ENCODE data around the gene ITK.

The ITK gene

DNA sequence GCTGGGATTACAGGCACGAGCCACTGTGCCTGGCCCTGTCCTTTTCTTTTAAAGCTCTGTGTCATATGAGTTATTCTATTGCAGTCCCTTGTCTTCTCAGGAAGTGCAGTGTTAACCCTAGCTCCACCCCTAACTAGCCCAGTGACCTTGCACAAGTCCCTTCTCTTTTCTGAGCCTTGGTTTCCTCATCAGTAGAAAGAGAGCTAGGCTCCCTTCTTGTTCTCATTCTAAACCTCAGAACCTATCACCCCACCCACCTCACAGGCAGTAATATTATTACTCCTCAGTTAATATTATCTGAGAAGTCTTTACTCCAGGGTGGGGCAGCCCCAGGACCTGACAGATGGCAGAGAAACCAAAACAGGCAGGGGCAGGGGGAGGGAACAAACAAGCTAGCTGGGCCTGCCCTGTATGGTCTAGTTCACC lies 92.5 kb downstream of the ITK start:
- H3K4me3 ChIP-seq (ENCODE audit: insufficient read length, low read depth) = no peak overlapping the region
- no peak for DNase-seq (ENCODE audit: low read depth, low spot score)

DNA sequence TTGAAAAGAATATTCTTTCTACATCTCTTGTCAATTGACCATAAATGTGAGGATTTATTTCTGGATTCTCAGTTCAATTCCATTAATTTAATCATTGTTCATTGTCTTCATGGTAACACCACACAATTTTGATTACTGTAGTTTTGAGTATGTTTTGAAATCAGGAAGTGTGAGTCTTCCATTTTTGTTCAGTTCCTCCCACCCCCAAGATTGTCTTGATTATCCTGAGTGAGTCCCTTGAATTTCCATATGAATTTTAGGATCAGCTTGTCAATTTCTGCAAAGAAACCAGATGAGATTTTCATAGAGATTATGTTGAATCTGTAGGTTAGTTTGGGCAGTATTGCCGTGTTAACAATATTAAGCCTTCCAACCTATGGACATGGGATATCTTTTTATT lies 94.8 kb downstream of the ITK start:
- no peaks in the 10 kb centered on the region for H3K9me3 ChIP-seq (ENCODE audit: insufficient read depth, low read length)

More for the DNA sequence above, 92.5 kb downstream of the ITK start:
- H3K36me3 ChIP-seq (ENCODE audit: insufficient read depth, insufficient read length, low read length) = no peaks in the 10 kb centered on the region
- H3K9me3 ChIP-seq (ENCODE audit: insufficient read depth, low read length) = no peaks in the 10 kb centered on the region
- H3K9ac ChIP-seq (ENCODE audit: insufficient read length, low read depth) = no peak overlapping the region
- TF ChIP-seq YY1 (IDR thresholded peaks at IDR 0.05; ENCODE audit: insufficient read depth, insufficient read length) = no peak
- TF ChIP-seq ZNF274 (IDR thresholded peaks at IDR 0.05; ENCODE audit: low read depth, low read length) = no peak
- no peak for TF ChIP-seq SUZ12 (IDR thresholded peaks at IDR 0.05; ENCODE audit: extremely low read depth, insufficient read depth, insufficient read length)
- no peaks in the 10 kb centered on the region for H3K4me1 ChIP-seq (ENCODE audit: insufficient read depth, insufficient read length)
- H3K27me3 ChIP-seq (ENCODE audit: insufficient read depth, insufficient read length) = peaks cover 3% of the 10 kb centered on the region

DNA sequence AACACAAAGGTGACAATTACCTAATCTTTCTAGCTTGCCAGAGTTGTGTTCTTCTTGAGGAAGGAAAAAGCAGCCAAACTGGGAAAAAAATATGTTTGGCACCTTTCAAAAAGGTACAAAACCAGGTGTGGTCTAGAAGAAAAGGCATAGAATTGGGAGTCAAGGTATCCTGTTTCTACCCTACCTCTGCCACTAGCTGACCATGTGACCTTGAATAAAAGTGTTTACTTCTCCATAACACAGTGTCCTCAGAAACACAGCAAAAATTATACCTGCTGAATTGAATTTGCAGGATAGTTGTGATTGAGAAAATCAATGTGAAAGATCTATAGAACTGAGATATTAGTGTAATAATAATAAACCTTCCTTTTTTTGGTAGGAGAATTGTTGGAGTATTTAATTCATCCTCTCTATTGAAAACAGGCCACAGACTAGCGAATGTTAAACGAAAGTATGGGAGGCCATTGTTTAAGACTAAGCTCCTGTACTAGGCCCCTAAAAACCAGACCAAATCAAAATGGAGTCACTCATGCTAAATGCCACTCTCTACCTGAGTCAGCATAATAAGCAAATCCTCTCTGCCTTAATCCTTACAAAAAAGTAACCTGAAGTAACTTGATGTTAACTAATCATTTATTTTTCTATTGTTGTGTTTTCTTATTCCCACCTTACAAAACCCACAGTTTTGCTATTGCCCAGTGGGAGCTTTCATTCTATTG lies 97.8 kb downstream of the ITK start:
- Histone ChIP-seq H3K4me1 (ENCODE audit: insufficient read depth, insufficient read length) (no peaks in the 10 kb centered on the region), H3K27me3 (ENCODE audit: insufficient read depth, insufficient read length) (no peaks in the 10 kb centered on the region), H3K4me3 (ENCODE audit: insufficient read length, low read depth) (no peak overlapping the region), H3K36me3 (ENCODE audit: insufficient read depth, insufficient read length, low read length) (no peaks in the 10 kb centered on the region), H3K9ac (ENCODE audit: insufficient read length, low read depth) (no peak overlapping the region), H3K9me3 (ENCODE audit: insufficient read depth, low read length) (no peaks in the 10 kb centered on the region)
- DNase-seq (ENCODE audit: low read depth, low spot score) = no peak
- TF ChIP-seq SUZ12 (IDR thresholded peaks at IDR 0.05; ENCODE audit: extremely low read depth, insufficient read depth, insufficient read length) (no peak), YY1 (IDR thresholded peaks at IDR 0.05; ENCODE audit: insufficient read depth, insufficient read length) (no peak)

More for the DNA sequence above, 94.8 kb downstream of the ITK start:
- no peak overlapping the region for H3K4me3 ChIP-seq (ENCODE audit: insufficient read length, low read depth)
- no peak for DNase-seq (ENCODE audit: low read depth, low spot score)
- no peaks in the 10 kb centered on the region for H3K27me3 ChIP-seq (ENCODE audit: insufficient read depth, insufficient read length)
- no peaks in the 10 kb centered on the region for H3K4me1 ChIP-seq (ENCODE audit: insufficient read depth, insufficient read length)
- H3K36me3 ChIP-seq (ENCODE audit: insufficient read depth, insufficient read length, low read length) = no peaks in the 10 kb centered on the region
- H3K9ac ChIP-seq (ENCODE audit: insufficient read length, low read depth) = no peak overlapping the region
- TF ChIP-seq ZNF274 (IDR thresholded peaks at IDR 0.05; ENCODE audit: low read depth, low read length) (no peak), YY1 (IDR thresholded peaks at IDR 0.05; ENCODE audit: insufficient read depth, insufficient read length) (no peak), SUZ12 (IDR thresholded peaks at IDR 0.05; ENCODE audit: extremely low read depth, insufficient read depth, insufficient read length) (no peak)

DNA sequence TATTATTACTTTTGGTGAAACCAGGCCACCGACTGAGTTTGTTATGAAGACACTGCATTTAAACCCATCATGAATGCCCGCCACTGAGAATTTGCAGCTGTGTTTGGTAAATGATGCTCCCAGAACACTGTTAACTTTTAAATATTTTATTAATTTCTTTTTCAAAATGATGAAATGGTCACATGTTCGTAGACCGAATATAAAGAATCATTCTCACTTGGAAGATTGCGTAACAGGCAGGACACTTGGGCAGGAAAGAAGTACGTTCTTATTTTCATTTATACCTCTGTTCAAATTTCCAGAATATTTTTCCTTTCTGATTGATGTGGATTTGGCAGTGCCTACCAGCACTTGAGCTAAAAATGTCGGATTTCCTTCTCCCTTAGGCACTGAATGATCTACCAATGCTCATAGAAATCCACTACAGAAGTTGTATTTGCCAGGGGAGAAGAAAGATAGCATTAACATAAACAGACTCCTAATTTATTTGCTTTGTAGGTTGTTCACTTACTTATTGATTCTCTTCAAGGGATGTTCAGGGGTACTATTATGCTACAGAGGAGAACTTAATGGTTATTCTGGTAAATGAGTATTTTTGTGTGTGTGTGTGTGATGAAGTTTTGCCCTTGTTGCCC lies 99.1 kb downstream of the ITK start:
- H3K36me3 ChIP-seq (ENCODE audit: insufficient read depth, insufficient read length, low read length) = no peaks in the 10 kb centered on the region
- H3K27me3 ChIP-seq (ENCODE audit: insufficient read depth, insufficient read length) = no peaks in the 10 kb centered on the region
- no peak for DNase-seq (ENCODE audit: low read depth, low spot score)
- no peaks in the 10 kb centered on the region for H3K9me3 ChIP-seq (ENCODE audit: insufficient read depth, low read length)
- H3K4me3 ChIP-seq (ENCODE audit: insufficient read length, low read depth) = no peak overlapping the region
- H3K4me1 ChIP-seq (ENCODE audit: insufficient read depth, insufficient read length) = no peaks in the 10 kb centered on the region
- no peak for TF ChIP-seq ZNF274 (IDR thresholded peaks at IDR 0.05; ENCODE audit: low read depth, low read length)
- no peak for TF ChIP-seq SUZ12 (IDR thresholded peaks at IDR 0.05; ENCODE audit: extremely low read depth, insufficient read depth, insufficient read length)
- no peak for TF ChIP-seq YY1 (IDR thresholded peaks at IDR 0.05; ENCODE audit: insufficient read depth, insufficient read length)
- H3K9ac ChIP-seq (ENCODE audit: insufficient read length, low read depth) = no peak overlapping the region

DNA sequence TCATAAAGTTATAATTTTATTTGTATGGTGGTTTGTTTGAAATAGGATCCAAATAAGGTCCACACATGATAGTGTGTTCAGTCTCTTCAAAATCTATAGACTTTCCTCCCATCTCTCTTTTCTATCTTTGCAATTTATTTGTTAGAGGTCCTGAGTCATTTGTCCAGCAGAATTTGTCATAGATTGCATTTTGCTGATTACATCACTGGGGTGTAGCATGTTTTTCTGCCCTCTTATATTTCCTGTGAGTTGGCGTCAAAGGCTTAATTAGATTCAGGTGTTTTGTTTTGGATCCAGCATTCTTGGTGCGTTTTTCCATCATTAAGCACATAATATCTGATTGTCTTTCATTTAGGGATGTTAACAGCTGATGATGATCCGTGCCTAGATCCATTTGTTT lies 100.3 kb downstream of the ITK start:
- Histone ChIP-seq H3K36me3 (ENCODE audit: insufficient read depth, insufficient read length, low read length) (no peaks in the 10 kb centered on the region), H3K4me1 (ENCODE audit: insufficient read depth, insufficient read length) (no peaks in the 10 kb centered on the region), H3K9me3 (ENCODE audit: insufficient read depth, low read length) (no peaks in the 10 kb centered on the region), H3K27me3 (ENCODE audit: insufficient read depth, insufficient read length) (no peaks in the 10 kb centered on the region), H3K9ac (ENCODE audit: insufficient read length, low read depth) (no peak overlapping the region), H3K4me3 (ENCODE audit: insufficient read length, low read depth) (no peak overlapping the region)
- TF ChIP-seq SUZ12 (IDR thresholded peaks at IDR 0.05; ENCODE audit: extremely low read depth, insufficient read depth, insufficient read length) (no peak), ZNF274 (IDR thresholded peaks at IDR 0.05; ENCODE audit: low read depth, low read length) (no peak), YY1 (IDR thresholded peaks at IDR 0.05; ENCODE audit: insufficient read depth, insufficient read length) (no peak)
- no peak for DNase-seq (ENCODE audit: low read depth, low spot score)

DNA sequence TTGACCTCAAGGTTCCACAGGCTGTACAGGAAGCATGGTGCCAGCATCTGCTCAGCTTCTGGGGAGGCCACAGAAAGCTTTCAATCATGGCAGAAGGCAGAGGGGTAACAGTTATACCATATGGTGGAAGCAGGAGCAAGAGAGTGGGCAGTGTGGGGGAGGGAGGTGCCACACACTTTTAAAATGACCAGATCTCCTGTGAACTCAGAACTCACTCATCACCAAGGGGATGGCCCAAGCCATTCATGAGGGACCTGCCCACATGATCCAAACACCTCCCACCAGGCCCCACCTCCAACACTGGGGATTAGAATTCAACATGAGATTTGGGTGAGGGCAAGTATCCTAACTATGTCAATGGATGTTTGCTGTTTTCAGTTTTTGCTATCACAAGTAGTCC lies 101.5 kb downstream of the ITK start:
- H3K4me3 ChIP-seq (ENCODE audit: insufficient read length, low read depth) = no peak overlapping the region
- no peak overlapping the region for H3K9ac ChIP-seq (ENCODE audit: insufficient read length, low read depth)
- no peaks in the 10 kb centered on the region for H3K36me3 ChIP-seq (ENCODE audit: insufficient read depth, insufficient read length, low read length)
- no peaks in the 10 kb centered on the region for H3K27me3 ChIP-seq (ENCODE audit: insufficient read depth, insufficient read length)
- TF ChIP-seq YY1 (IDR thresholded peaks at IDR 0.05; ENCODE audit: insufficient read depth, insufficient read length) (no peak), SUZ12 (IDR thresholded peaks at IDR 0.05; ENCODE audit: extremely low read depth, insufficient read depth, insufficient read length) (no peak), ZNF274 (IDR thresholded peaks at IDR 0.05; ENCODE audit: low read depth, low read length) (no peak)
- no peaks in the 10 kb centered on the region for H3K4me1 ChIP-seq (ENCODE audit: insufficient read depth, insufficient read length)
- H3K9me3 ChIP-seq (ENCODE audit: insufficient read depth, low read length) = no peaks in the 10 kb centered on the region
- DNase-seq (ENCODE audit: low read depth, low spot score) = no peak

DNA sequence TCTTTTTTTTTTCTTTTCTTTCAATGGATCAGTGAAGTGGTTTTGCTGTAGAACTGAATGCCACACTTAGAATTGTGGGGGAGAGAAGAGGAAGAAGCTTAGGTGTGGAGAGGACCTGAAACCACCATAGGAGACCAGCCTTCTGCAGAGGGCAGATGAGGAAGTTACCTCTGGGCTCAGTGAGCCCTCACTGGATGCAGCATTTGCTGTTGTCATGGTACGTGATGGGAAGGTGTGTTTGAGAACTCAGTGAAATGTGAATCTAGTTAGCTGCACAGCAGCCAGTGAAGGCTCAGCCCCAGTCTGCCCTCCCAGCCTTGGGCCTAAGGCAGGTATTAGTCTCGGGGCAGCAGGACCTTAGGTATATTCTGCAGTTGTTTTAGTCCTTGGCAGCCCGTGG lies 102.8 kb downstream of the ITK start:
- no peaks in the 10 kb centered on the region for H3K36me3 ChIP-seq (ENCODE audit: insufficient read depth, insufficient read length, low read length)
- no peaks in the 10 kb centered on the region for H3K4me1 ChIP-seq (ENCODE audit: insufficient read depth, insufficient read length)
- DNase-seq (ENCODE audit: low read depth, low spot score) = no peak
- H3K9ac ChIP-seq (ENCODE audit: insufficient read length, low read depth) = no peak overlapping the region
- no peak overlapping the region for H3K4me3 ChIP-seq (ENCODE audit: insufficient read length, low read depth)
- TF ChIP-seq SUZ12 (IDR thresholded peaks at IDR 0.05; ENCODE audit: extremely low read depth, insufficient read depth, insufficient read length) (no peak), ZNF274 (IDR thresholded peaks at IDR 0.05; ENCODE audit: low read depth, low read length) (no peak), YY1 (IDR thresholded peaks at IDR 0.05; ENCODE audit: insufficient read depth, insufficient read length) (no peak)
- H3K9me3 ChIP-seq (ENCODE audit: insufficient read depth, low read length) = no peaks in the 10 kb centered on the region
- H3K27me3 ChIP-seq (ENCODE audit: insufficient read depth, insufficient read length) = no peaks in the 10 kb centered on the region

Measured in NT2/D1 (cell line).